ENCODE measurements around the gene RSAD2. TPM values are rescaled to one million over a fixed set of nuclear protein-coding genes. Genes with fewer than 3 reads are reported as not detected.
A peak's percentile ranks its signal among the peaks of the same experiment; 100 is the strongest.

The RSAD2 gene
- total RNA-seq, 1 experiment from 2014 or later = not detected

GRCh38 chr2:6939071-6939470 lies 61.5 kb downstream of the RSAD2 start (continued):
- no peak for TF ChIP-seq ZNF532 (CRISPR knock-in tag; IDR thresholded peaks at IDR 0.05; ENCODE audit: borderline replicate concordance)
- no peak for TF ChIP-seq CDX4 (CRISPR knock-in tag; IDR thresholded peaks at IDR 0.05; ENCODE audit: borderline replicate concordance)
- TF ChIP-seq GABPB1 (CRISPR knock-in tag; IDR thresholded peaks at IDR 0.05) = no peak
- TF ChIP-seq AFF4 (CRISPR knock-in tag; IDR thresholded peaks at IDR 0.05; ENCODE audit: borderline replicate concordance) = no peak
- no peak for TF ChIP-seq FOXK1 (CRISPR knock-in tag; IDR thresholded peaks at IDR 0.05)
- no peak for TF ChIP-seq CREB1 (CRISPR knock-in tag; IDR thresholded peaks at IDR 0.05)
- TF ChIP-seq AR (CRISPR knock-in tag; IDR thresholded peaks at IDR 0.05) = no peak
- no peak for TF ChIP-seq GRHL2 (CRISPR knock-in tag; IDR thresholded peaks at IDR 0.05; ENCODE audit: insufficient replicate concordance, severe bottlenecking)
- no peak for TF ChIP-seq SOX15 (CRISPR knock-in tag; IDR thresholded peaks at IDR 0.05)

GRCh38 chr2:6940820-6941219 lies 63.2 kb downstream of the RSAD2 start:
- H3K9me3 Mint-ChIP-seq = 0 out of 2 replicates have a peak, but pooled peaks cover 3% of the 10 kb centered on the region
- no peaks in the 10 kb centered on the region for H3K27me3 Mint-ChIP-seq (ENCODE audit: low read depth)
- H3K27ac Mint-ChIP-seq = peak overlapping the region; percentile 49; the same call in 1 of the 2 replicates
- H3K4me3 Mint-ChIP-seq = peak overlapping the region; percentile 27; the same call in 1 of the 2 replicates
- peaks cover 46% of the 10 kb centered on the region for H3K4me1 Mint-ChIP-seq
- ATAC-seq (peak; percentile 74), DNase-seq (ENCODE audit: low spot score) (no peak)
- H3K36me3 Mint-ChIP-seq = peaks cover 20% of the 10 kb centered on the region
- CTCF ChIA-PET = no interaction called here
- TF ChIP-seq TEAD1 (CRISPR knock-in tag; IDR thresholded peaks at IDR 0.05) = peak; percentile 45; the same call in 1 of the 2 replicates
- peak; percentile 98 for TF ChIP-seq ZNF423 (CRISPR knock-in tag; IDR thresholded peaks at IDR 0.05)
- TF ChIP-seq ZNF512 (CRISPR knock-in tag; IDR thresholded peaks at IDR 0.05; ENCODE audit: borderline replicate concordance) = no peak
- POLR2A ChIA-PET = no interaction called here

Measured in WTC11 (cell line).